GM19193 (cell line): ENCODE data around the gene R3HDM4.

Experiments used
- POLR2A ChIP-seq: IDR thresholded peaks from 4 replicates; pipeline ENCODE4 v1.6.1; 2011; ENCODE audit not compliant: insufficient read depth, insufficient read length; ENCODE audit errors: extremely low read depth

R3HDM4 gene

DNA sequence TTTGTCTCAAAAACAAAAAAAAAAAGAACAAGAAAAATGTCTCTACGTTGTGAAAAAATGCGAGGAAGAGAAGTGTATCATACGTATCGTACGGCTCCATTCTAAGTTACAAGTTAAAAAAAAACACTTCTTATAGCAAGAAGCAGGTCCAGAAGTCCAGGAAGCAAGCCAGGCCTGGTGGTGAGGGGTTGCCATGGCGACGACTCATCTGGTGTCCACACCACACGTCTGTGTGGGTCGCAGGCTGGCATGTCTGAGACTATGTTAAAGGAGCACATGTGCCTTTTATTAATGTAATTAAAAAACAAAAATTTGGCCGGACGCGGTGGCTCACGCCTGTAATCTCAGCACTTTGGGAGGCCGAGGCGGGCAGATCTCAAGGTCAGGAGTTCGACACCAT lies 25.9 kb downstream of the R3HDM4 start:
- no peak for TF ChIP-seq POLR2A

GRCh38 chr19:885536-886224 lies 27.3 kb downstream of the R3HDM4 start:
- no peak for TF ChIP-seq POLR2A

- no peak for TF ChIP-seq POLR2A
These were observed 28.4 kb downstream of the R3HDM4 start for GRCh38 chr19:884420-885211.

GRCh38 chr19:883661-884211 lies 29.3 kb downstream of the R3HDM4 start:
- TF ChIP-seq POLR2A: no peak

- no peak for TF ChIP-seq POLR2A
These were observed 30.0 kb downstream of the R3HDM4 start for GRCh38 chr19:882871-883497.

DNA sequence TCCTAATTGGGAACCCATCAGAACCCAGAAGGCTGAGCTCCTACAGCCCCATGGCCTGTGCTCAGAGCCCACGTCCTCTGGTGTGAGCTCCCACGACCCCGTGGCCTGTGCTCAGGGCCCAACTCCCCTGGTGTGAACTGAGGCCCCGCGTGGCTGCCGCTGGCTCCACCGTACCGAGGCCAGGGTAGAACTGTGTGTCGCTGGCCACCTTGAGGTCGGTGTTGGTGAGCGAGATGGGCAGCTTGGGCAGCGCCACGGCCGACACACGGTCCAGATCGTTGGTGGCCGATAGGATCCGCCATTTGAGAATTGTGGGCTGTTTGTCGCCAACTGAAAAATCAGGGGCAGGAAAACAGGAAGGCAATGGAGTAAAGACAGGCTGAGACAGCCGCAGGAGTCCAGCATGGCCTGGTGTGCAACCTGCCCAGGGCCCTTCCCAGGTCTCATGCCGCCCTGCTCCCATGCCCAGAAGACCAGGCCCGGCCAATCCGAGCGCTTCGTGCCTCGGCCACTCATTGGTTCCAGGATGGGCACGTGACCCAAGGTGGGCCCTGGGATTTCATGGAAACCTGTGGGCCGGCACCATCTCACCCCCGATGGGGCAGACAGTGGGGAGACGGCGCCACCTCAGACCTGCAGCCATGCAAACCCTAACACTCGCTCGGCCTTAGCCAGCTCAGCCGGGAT lies 31.5 kb downstream of the R3HDM4 start:
- TF ChIP-seq POLR2A: no peak

GRCh38 chr19:879711-880438 lies 33.1 kb downstream of the R3HDM4 start:
- TF ChIP-seq POLR2A: no peak

GRCh38 chr19:876780-877314 lies 36.2 kb downstream of the R3HDM4 start:
- no peak for TF ChIP-seq POLR2A

DNA sequence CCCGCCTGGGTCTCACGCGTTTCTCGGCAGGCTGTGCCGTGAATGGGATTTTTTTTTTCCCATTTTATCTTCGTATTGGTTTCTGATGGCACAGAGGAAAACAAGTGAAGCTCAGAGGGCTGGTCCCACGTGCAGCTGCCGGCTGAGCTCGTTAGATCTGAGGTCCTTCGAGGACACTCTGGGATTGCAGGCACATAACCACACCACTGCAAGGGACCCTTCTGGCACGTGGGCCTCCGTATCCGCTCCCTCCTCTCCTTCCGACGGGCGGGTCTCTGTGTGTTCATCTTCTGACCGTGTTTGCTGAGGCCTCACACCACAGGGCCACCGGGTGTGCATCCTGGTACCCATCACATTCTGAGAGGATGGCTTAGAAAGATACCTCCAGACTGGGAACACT lies 36.9 kb downstream of the R3HDM4 start:
- no peak for TF ChIP-seq POLR2A

DNA sequence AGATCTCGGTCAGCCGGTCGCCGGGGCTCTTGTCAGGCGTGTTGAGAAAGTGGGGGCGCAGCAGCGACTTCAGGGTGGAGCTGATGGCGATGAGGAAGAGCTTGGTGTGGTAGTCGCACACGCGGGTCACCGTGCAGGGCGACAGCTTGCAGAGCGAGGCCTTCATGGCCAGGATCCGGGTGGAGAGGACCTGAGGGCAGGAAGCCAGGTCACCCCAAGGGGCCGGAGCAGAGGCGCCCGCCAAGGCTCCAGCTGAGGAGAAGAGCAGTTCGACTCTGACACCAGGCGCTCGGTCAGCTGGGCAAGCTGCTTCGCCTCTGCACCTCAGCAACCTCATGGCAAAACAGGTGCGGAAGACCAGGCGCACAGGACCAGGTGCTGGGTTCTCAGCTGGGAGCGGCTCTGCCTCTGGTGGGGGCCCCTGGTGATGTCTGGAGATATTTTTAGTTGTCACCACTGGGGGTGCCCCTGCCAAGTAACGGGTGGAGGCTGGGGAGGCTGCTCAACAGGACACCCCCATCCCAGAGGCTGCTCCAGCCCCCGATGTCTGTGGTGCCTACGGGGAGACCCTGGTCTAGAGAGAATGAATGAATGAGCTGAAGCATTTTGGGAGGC lies 37.6 kb downstream of the R3HDM4 start:
- no peak for TF ChIP-seq POLR2A

- TF ChIP-seq POLR2A: no peak
These were observed 39.4 kb downstream of the R3HDM4 start for GRCh38 chr19:873561-874041.

- no peak for TF ChIP-seq POLR2A
These were observed 39.9 kb downstream of the R3HDM4 start for GRCh38 chr19:873084-873483.

DNA sequence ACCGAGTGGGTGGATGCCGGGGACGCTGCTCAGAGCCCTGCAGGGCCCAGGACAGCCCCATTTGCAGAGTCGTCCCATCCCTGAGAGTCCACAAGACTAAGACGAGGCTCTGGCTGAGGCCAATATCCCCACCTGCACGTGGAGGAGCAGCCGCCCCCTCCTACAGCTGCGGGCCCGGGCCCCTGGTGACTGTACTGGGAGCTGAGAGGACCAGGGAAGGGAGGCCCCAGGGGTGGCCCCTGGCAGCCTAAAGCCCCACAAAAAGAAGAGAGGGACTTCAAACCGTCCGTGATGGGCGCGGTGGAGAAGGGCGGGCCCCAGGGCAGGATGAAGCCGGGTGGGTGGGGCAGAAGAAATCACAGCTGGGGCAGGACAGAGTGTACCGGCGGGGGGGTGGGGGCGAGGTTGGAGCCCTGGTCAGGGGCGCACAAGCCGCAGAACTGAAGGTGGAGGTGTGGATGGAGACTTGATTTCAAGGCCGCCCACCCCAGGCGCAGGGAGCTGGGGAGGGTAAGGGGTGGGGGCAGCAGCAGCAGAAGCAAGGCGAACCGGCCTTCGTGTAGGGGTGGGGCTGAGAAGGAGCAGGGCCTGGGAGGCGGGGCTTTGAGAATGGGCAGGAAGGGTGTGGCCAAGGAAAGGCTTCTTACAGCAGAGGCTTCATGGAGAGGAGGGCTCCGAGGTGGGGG lies 40.6 kb downstream of the R3HDM4 start:
- no peak for TF ChIP-seq POLR2A
